ENCODE measurements around the gene PIK3CA.

DNA sequence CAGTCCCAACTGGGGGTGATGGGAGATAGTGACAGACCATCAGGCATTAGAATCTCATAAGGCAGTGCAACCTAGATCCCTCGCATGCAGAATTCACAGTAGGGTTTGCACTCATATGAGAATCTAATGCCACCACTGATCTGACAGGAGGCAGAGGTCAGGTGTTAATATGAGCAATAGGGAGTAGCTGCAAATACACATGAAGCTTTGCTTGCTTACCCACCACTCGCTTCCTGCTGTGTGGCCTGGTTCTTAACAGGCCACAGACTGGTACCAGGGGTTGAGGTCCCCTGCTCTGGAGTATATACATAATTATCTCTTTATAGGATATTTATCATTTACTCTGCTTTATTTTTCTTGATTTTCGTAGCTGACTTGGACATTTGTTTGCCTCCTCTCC is 40.5 kb upstream of the PIK3CA start:
- TF ChIP-seq, protein P1, sequence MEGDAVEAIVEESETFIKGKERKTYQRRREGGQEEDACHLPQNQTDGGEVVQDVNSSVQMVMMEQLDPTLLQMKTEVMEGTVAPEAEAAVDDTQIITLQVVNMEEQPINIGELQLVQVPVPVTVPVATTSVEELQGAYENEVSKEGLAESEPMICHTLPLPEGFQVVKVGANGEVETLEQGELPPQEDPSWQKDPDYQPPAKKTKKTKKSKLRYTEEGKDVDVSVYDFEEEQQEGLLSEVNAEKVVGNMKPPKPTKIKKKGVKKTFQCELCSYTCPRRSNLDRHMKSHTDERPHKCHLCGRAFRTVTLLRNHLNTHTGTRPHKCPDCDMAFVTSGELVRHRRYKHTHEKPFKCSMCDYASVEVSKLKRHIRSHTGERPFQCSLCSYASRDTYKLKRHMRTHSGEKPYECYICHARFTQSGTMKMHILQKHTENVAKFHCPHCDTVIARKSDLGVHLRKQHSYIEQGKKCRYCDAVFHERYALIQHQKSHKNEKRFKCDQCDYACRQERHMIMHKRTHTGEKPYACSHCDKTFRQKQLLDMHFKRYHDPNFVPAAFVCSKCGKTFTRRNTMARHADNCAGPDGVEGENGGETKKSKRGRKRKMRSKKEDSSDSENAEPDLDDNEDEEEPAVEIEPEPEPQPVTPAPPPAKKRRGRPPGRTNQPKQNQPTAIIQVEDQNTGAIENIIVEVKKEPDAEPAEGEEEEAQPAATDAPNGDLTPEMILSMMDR (conservative IDR thresholded peaks at IDR 0.05; ENCODE audit: low read depth, low read length) = no peak
- TF ChIP-seq EZH2 (IDR thresholded peaks at IDR 0.05; ENCODE audit: borderline replicate concordance, low read depth, low read length, poor library complexity, severe bottlenecking) = no peak

All from A673 (cell line).